ENCODE data around the gene ZNF423.

Gene ZNF423

DNA sequence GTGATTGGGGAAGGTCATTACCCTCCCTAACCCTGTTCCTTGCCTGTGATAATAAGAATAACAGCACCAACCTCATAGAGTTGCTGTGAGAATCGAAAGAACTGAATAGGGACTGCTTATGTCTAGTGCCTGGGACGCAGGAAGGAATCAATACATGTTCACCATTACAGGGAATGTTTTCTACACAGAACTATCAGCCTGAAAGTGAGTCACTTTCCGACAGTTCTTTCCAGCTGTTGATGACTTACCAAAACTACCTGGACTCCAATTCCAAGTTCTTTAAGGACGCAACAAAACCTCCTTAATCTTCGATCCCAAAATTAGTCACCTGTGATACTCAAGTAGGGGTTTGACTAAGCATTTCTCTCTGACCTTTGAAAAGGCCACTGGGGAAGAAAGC is 29.4 kb downstream of the ZNF423 start:
- TF ChIP-seq EZH2phosphoT487 (IDR thresholded peaks at IDR 0.05; ENCODE audit: low read length) (no peak), EZH2 (optimal IDR thresholded peaks at IDR 0.05; ENCODE audit: low read depth, low read length) (no peak)
- TF ChIP-seq, protein P1, sequence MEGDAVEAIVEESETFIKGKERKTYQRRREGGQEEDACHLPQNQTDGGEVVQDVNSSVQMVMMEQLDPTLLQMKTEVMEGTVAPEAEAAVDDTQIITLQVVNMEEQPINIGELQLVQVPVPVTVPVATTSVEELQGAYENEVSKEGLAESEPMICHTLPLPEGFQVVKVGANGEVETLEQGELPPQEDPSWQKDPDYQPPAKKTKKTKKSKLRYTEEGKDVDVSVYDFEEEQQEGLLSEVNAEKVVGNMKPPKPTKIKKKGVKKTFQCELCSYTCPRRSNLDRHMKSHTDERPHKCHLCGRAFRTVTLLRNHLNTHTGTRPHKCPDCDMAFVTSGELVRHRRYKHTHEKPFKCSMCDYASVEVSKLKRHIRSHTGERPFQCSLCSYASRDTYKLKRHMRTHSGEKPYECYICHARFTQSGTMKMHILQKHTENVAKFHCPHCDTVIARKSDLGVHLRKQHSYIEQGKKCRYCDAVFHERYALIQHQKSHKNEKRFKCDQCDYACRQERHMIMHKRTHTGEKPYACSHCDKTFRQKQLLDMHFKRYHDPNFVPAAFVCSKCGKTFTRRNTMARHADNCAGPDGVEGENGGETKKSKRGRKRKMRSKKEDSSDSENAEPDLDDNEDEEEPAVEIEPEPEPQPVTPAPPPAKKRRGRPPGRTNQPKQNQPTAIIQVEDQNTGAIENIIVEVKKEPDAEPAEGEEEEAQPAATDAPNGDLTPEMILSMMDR (IDR thresholded peaks at IDR 0.05; ENCODE audit: low read length) = no peak
- H3K79me2 ChIP-seq (ENCODE audit: low read length) = no peaks in the 10 kb centered on the region
- no peaks in the 10 kb centered on the region for H3K9me2 ChIP-seq (replicated peaks; ENCODE audit: insufficient read depth, low read length)
- DNase-seq = no peak
- no peak overlapping the region for H2AFZ ChIP-seq (ENCODE audit: low read length)
- no peaks in the 10 kb centered on the region for H3F3A ChIP-seq (ENCODE audit: insufficient read depth, low read length)
- H4K20me1 ChIP-seq (ENCODE audit: insufficient read depth, low read length) = no peaks in the 10 kb centered on the region
- no peak overlapping the region for H3K4me3 ChIP-seq (ENCODE audit: low read length)
- H3K9me3 ChIP-seq (replicated peaks; ENCODE audit: insufficient read depth, low read length) = no peaks in the 10 kb centered on the region
- H3K36me3 ChIP-seq (replicated peaks; ENCODE audit: insufficient read depth, low read length) = no peaks in the 10 kb centered on the region
- H3K4me2 ChIP-seq (ENCODE audit: low read depth, low read length) = no peak overlapping the region
- H3K4me1 ChIP-seq (ENCODE audit: low read length) = no peaks in the 10 kb centered on the region
- H3K27ac ChIP-seq (ENCODE audit: low read length) = no peak overlapping the region
- H3K27me3 ChIP-seq (replicated peaks; ENCODE audit: insufficient read depth, low read length) = peaks cover 48% of the 10 kb centered on the region
- H3K9ac ChIP-seq (ENCODE audit: low read length) = no peak overlapping the region

DNA sequence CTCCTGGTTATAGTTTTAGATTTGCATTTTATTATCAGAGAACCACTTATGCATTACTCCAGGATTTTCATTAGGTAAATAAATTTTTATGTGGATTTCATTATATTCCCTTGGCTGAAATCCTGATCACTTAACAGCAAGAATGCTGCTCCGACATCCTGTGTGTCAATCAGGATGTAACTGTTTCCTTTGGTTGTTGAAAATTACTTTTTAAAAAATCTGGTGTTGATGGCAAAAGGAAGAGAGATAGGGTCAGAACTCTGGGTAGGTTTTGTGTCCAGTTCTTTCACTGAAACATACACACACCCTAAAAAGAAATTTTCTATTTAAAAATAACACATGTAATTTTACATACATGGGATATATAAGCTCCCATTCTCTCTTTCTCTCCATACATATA is 30.9 kb downstream of the ZNF423 start:
- no peaks in the 10 kb centered on the region for H3K36me3 ChIP-seq (replicated peaks; ENCODE audit: insufficient read depth, low read length)
- H3K4me2 ChIP-seq (ENCODE audit: low read depth, low read length) = no peak overlapping the region
- no peaks in the 10 kb centered on the region for H4K20me1 ChIP-seq (ENCODE audit: insufficient read depth, low read length)
- no peak for DNase-seq
- TF ChIP-seq, protein P1 (IDR thresholded peaks at IDR 0.05; ENCODE audit: low read length) = no peak
- TF ChIP-seq EZH2 (optimal IDR thresholded peaks at IDR 0.05; ENCODE audit: low read depth, low read length) = no peak
- no peak overlapping the region for H3K4me3 ChIP-seq (ENCODE audit: low read length)
- H2AFZ ChIP-seq (ENCODE audit: low read length) = no peak overlapping the region
- no peaks in the 10 kb centered on the region for H3F3A ChIP-seq (ENCODE audit: insufficient read depth, low read length)
- H3K79me2 ChIP-seq (ENCODE audit: low read length) = no peaks in the 10 kb centered on the region
- no peaks in the 10 kb centered on the region for H3K9me2 ChIP-seq (replicated peaks; ENCODE audit: insufficient read depth, low read length)
- H3K9me3 ChIP-seq (replicated peaks; ENCODE audit: insufficient read depth, low read length) = no peaks in the 10 kb centered on the region
- no peaks in the 10 kb centered on the region for H3K4me1 ChIP-seq (ENCODE audit: low read length)
- H3K27me3 ChIP-seq (replicated peaks; ENCODE audit: insufficient read depth, low read length) = peaks cover 34% of the 10 kb centered on the region
- H3K9ac ChIP-seq (ENCODE audit: low read length) = no peak overlapping the region
- no peak overlapping the region for H3K27ac ChIP-seq (ENCODE audit: low read length)

- TF ChIP-seq EZH2phosphoT487 (IDR thresholded peaks at IDR 0.05; ENCODE audit: low read length) = no peak
- TF ChIP-seq, protein P1 (IDR thresholded peaks at IDR 0.05; ENCODE audit: low read length) = no peak
- TF ChIP-seq EZH2 (optimal IDR thresholded peaks at IDR 0.05; ENCODE audit: low read depth, low read length) = no peak
- Histone ChIP-seq H3K4me2 (ENCODE audit: low read depth, low read length) (no peak overlapping the region), H3F3A (ENCODE audit: insufficient read depth, low read length) (no peaks in the 10 kb centered on the region), H3K27ac (ENCODE audit: low read length) (no peak overlapping the region), H3K4me3 (ENCODE audit: low read length) (no peak overlapping the region), H3K27me3 (replicated peaks; ENCODE audit: insufficient read depth, low read length) (peaks cover 30% of the 10 kb centered on the region), H4K20me1 (ENCODE audit: insufficient read depth, low read length) (no peaks in the 10 kb centered on the region), H3K79me2 (ENCODE audit: low read length) (no peaks in the 10 kb centered on the region), H3K4me1 (ENCODE audit: low read length) (no peaks in the 10 kb centered on the region), H3K9me3 (replicated peaks; ENCODE audit: insufficient read depth, low read length) (no peaks in the 10 kb centered on the region), H3K9ac (ENCODE audit: low read length) (no peak overlapping the region), H2AFZ (ENCODE audit: low read length) (no peak overlapping the region), H3K9me2 (replicated peaks; ENCODE audit: insufficient read depth, low read length) (no peaks in the 10 kb centered on the region), H3K36me3 (replicated peaks; ENCODE audit: insufficient read depth, low read length) (no peaks in the 10 kb centered on the region)
- no peak for DNase-seq
These were observed 31.3 kb downstream of the ZNF423 start for GRCh38 chr16:49824593-49824992.

All from MM.1S (cell line).